ENCODE measurements around the gene AZI2. TPM values are rescaled to one million over a fixed set of nuclear protein-coding genes. Genes with fewer than 3 reads are reported as not detected.

Gene AZI2
- total and polyA plus RNA-seq, 10 of the 15 experiments (the other 5 are each of a cell fraction or from before 2014, with no cell fraction given), result 19.9 to 91.7 (median 35.5) TPM

GRCh38 chr3:28376424-28376823, 27.8 kb upstream of the AZI2 start (continued):
- TF ChIP-seq SKIL (IDR thresholded peaks at IDR 0.05; ENCODE audit: low read depth, poor library complexity, severe bottlenecking) (no peak), ZNF24 (IDR thresholded peaks at IDR 0.05) (no peak), CREB1 (IDR thresholded peaks at IDR 0.05; ENCODE audit: low read depth) (no peak), ZZZ3 (IDR thresholded peaks at IDR 0.05; ENCODE audit: control insufficient read depth, insufficient read length, low read depth) (no peak), SMARCA5 (IDR thresholded peaks at IDR 0.05) (no peak), NR2C1 (IDR thresholded peaks at IDR 0.05) (no peak), SIN3A (IDR thresholded peaks at IDR 0.05; ENCODE audit: low read depth, low read length) (no peak), CBX5 (IDR thresholded peaks at IDR 0.05; ENCODE audit: low read depth) (no peak), RB1 (IDR thresholded peaks at IDR 0.05; ENCODE audit: borderline replicate concordance) (no peak)

- CTCF ChIA-PET, result interaction anchor here (0.9 to 2.0 kb wide), 8 partner anchors 10 to 637 kb away, joined by 3 to 18 read pairs (median 6); no protein-coding TSS in a partner anchor
- RAD21 ChIA-PET (ENCODE audit: unreplicated experiment), result interaction anchor here (0.7 to 1.7 kb wide), 6 partner anchors 8 to 637 kb away, joined by 3 to 8 read pairs (median 4); partner anchors contain the start of gene EOMES
- Histone ChIP-seq H3K4me1 (ENCODE audit: control insufficient read depth, insufficient read depth, low read length) (no peaks in the 10 kb centered on the region), H3K4me3 (peak overlapping the region; percentile 81), H3K9ac (ENCODE audit: control insufficient read depth, insufficient read depth, low read length) (peak overlapping the region; percentile 98), H3K4me2 (ENCODE audit: control insufficient read depth, insufficient read depth) (peak overlapping the region; percentile 94), H3K79me2 (ENCODE audit: control insufficient read depth, insufficient read depth, low read length) (peaks cover 46% of the 10 kb centered on the region), H3K36me3 (ENCODE audit: control insufficient read depth in 2 of 2, insufficient read depth in 2 of 2, low read length in 1 of 2) (no peaks in the 10 kb centered on the region), H4K20me1 (ENCODE audit: control insufficient read depth, insufficient read depth) (no peaks in the 10 kb centered on the region), H2AFZ (ENCODE audit: control insufficient read depth, low read depth, low read length) (peak overlapping the region; percentile 87), H3K9me3 (replicated peaks; ENCODE audit: control insufficient read depth, insufficient read depth, low read length) (no peaks in the 10 kb centered on the region), H3K27me3 (replicated peaks in 1 of 2; ENCODE audit: control insufficient read depth in 2 of 2, insufficient read depth in 2 of 2, low read length in 1 of 2) (no peaks in the 10 kb centered on the region), H3K27ac (ENCODE audit: control insufficient read depth, insufficient read depth) (peak overlapping the region; percentile 97)
- intact Hi-C loops (cut with micrococcal nuclease; ENCODE audit: unreplicated experiment), result loop anchor here (10.0 kb wide), 1 partner anchor 865 kb away; the partner anchor contains the start of gene SLC4A7
- no peak for DNase-seq (ENCODE audit: low read depth, low spot score)
- BruUV-seq (replicated peaks), result TSS peak; percentile 80
- POLR2A ChIA-PET, result interaction anchor here (0.5 to 1.9 kb wide), 9 partner anchors 10 to 669 kb away, joined by 3 to 17 read pairs (median 4); no protein-coding TSS in a partner anchor
- no peak for FAIRE-seq
- SMC1A ChIA-PET (ENCODE audit: uncharacterized antibody, unreplicated experiment), result interaction anchor here (0.9 to 2.4 kb wide), 8 partner anchors 8 to 865 kb away, joined by 3 to 7 read pairs (median 3); partner anchors contain the start of gene SLC4A7
- ATAC-seq, result no peak
- WGBS (ENCODE audit: insufficient coverage, insufficient replicate concordance, low lambda C conversion rate, missing lambda C conversion rate), result 1% methylated on average over 13 of the region's 13 CpGs
- in situ Hi-C loops (cut with MboI), result loop anchor here (10.0 to 25.0 kb wide), 2 partner anchors 865 to 1212 kb away; partner anchors contain the start of gene SLC4A7
- TF ChIP-seq BHLHE40 (IDR thresholded peaks at IDR 0.05; ENCODE audit: borderline replicate concordance in 1 of 2, low read depth in 2 of 2, low read length in 1 of 2) (0 out of 4 replicates have a peak, but pooled peaks of 1 of the 2 experiments have one; percentile 3), CEBPB (IDR thresholded peaks at IDR 0.05; ENCODE audit: borderline replicate concordance in 1 of 2, low read depth in 2 of 2, low read length in 2 of 2) (no peak), RB1 (IDR thresholded peaks at IDR 0.05; ENCODE audit: borderline replicate concordance) (no peak), RUNX3 (IDR thresholded peaks at IDR 0.05; ENCODE audit: low read length) (no peak), POLR2AphosphoS2 (IDR thresholded peaks at IDR 0.05; ENCODE audit: low read depth, low read length) (no peak), ZBTB40 (IDR thresholded peaks at IDR 0.05; ENCODE audit: borderline replicate concordance) (peak; percentile 54; the same call in 1 of the 2 replicates), STAT3 (IDR thresholded peaks at IDR 0.05; ENCODE audit: low read depth, low read length) (no peak)
These were observed 911 bp upstream of the AZI2 start for GRCh38 chr3:28349469-28350000.

Data from GM12878 (cell line).